ENCODE data around the gene GPC6.

Gene GPC6

GRCh38 chr13:94109715-94110374, 883.2 kb downstream of the GPC6 start:
- TF ChIP-seq, protein P1, sequence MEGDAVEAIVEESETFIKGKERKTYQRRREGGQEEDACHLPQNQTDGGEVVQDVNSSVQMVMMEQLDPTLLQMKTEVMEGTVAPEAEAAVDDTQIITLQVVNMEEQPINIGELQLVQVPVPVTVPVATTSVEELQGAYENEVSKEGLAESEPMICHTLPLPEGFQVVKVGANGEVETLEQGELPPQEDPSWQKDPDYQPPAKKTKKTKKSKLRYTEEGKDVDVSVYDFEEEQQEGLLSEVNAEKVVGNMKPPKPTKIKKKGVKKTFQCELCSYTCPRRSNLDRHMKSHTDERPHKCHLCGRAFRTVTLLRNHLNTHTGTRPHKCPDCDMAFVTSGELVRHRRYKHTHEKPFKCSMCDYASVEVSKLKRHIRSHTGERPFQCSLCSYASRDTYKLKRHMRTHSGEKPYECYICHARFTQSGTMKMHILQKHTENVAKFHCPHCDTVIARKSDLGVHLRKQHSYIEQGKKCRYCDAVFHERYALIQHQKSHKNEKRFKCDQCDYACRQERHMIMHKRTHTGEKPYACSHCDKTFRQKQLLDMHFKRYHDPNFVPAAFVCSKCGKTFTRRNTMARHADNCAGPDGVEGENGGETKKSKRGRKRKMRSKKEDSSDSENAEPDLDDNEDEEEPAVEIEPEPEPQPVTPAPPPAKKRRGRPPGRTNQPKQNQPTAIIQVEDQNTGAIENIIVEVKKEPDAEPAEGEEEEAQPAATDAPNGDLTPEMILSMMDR (IDR thresholded peaks at IDR 0.05; ENCODE audit: low read depth, low read length), result no peak
- no peak for DNase-seq (ENCODE audit: low read depth, low spot score)
- H3K4me3 ChIP-seq (ENCODE audit: low read depth, low read length), result no peak overlapping the region
- in situ Hi-C loops (cut with HindIII; ENCODE audit: low sequenced_read_pairs), result no loop called here

DNA sequence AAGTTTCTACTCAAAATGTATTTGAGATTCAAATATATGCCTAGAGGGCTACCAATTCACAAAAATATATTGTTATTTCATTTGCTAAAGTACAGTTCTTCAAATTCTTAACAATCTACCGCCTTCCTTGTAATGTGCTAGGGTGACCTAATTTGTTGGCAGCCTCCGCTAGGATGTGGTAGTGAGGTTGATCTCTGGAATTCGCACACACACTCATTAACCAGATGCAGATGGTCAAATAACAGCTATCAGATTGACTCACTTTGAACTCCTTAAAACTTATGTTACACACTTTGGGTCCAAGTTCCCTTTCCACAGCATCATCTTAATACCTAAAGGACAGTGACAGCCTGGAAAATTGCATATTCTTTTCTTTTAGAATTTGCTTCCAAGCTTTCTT, 885.6 kb downstream of the GPC6 start:
- no peak overlapping the region for H3K4me3 ChIP-seq (ENCODE audit: low read depth, low read length)
- in situ Hi-C loops (cut with HindIII; ENCODE audit: low sequenced_read_pairs), result no loop called here
- peak; percentile 94 for DNase-seq (ENCODE audit: low read depth, low spot score)
- TF ChIP-seq, protein P1 (IDR thresholded peaks at IDR 0.05; ENCODE audit: low read depth, low read length), result no peak

GRCh38 chr13:94112731-94113130, 886.1 kb downstream of the GPC6 start:
- in situ Hi-C loops (cut with HindIII; ENCODE audit: low sequenced_read_pairs), result no loop called here
- TF ChIP-seq, protein P1 (IDR thresholded peaks at IDR 0.05; ENCODE audit: low read depth, low read length), result peak; percentile 5
- no peak overlapping the region for H3K4me3 ChIP-seq (ENCODE audit: low read depth, low read length)
- DNase-seq (ENCODE audit: low read depth, low spot score), result no peak

- no peak overlapping the region for H3K4me3 ChIP-seq (ENCODE audit: low read depth, low read length)
- TF ChIP-seq, protein P1 (IDR thresholded peaks at IDR 0.05; ENCODE audit: low read depth, low read length), result no peak
- in situ Hi-C loops (cut with HindIII; ENCODE audit: low sequenced_read_pairs), result no loop called here
- DNase-seq (ENCODE audit: low read depth, low spot score), result no peak
Measured at GRCh38 chr13:94113245-94113644, 886.6 kb downstream of the GPC6 start.

DNA sequence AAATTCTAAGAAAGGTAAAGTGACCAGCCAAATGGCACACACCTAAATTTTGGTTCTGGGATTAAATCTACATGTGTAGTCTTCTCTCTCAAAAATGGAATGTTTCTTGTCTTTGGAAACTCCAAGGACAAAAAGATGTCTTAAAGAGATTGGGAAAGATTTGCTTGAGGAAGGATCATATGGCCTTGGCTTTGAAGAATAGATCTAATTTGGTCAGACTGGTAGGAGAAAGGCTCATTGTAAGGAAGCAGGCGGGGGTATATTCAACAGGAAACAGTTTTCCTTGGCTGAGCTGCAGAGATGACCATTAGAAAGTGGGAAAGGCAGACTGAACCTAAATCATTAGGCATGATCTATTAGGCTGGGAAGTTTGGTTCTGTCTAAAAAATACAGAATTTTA, 887.6 kb downstream of the GPC6 start:
- no peak overlapping the region for H3K4me3 ChIP-seq (ENCODE audit: low read depth, low read length)
- in situ Hi-C loops (cut with HindIII; ENCODE audit: low sequenced_read_pairs), result no loop called here
- no peak for DNase-seq (ENCODE audit: low read depth, low spot score)
- TF ChIP-seq, protein P1 (IDR thresholded peaks at IDR 0.05; ENCODE audit: low read depth, low read length), result no peak

GRCh38 chr13:94115054-94115453, 888.4 kb downstream of the GPC6 start:
- TF ChIP-seq, protein P1 (IDR thresholded peaks at IDR 0.05; ENCODE audit: low read depth, low read length), result peak; percentile 8
- in situ Hi-C loops (cut with HindIII; ENCODE audit: low sequenced_read_pairs), result no loop called here
- H3K4me3 ChIP-seq (ENCODE audit: low read depth, low read length), result no peak overlapping the region
- DNase-seq (ENCODE audit: low read depth, low spot score), result no peak
